HTERT RPE-1 (cell line): Measurements from ENCODE around the gene ZDHHC22.

Experiments
- in situ Hi-C: fragments of 300-500 bp; cut with MboI; formaldehyde crosslinking; loops from 4 replicates; pipeline ENCODE4 v1.14.3; 2020; ENCODE audit warnings: low sequenced_read_pairs

The ZDHHC22 gene

DNA sequence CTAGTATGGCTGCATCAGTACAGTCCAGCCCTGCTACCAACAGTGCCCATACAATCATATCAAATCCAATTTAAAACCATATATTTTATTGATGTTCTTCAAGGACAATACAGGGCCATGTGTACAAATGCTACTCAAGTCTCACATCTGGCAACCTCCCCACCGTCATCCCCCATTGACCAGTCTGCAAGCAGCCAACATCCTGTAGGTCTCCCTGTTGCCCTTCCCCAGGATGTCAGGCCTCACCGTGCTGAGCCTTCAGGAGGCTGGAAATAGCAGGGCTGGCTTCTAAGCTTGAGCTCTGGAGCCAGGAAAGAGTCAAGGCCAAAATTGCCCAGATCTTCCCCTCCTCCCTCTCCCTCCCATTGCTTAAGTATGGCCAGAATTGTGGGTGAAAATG is 10.4 kb downstream of the ZDHHC22 start:
- in situ Hi-C loops, result no loop called here

DNA sequence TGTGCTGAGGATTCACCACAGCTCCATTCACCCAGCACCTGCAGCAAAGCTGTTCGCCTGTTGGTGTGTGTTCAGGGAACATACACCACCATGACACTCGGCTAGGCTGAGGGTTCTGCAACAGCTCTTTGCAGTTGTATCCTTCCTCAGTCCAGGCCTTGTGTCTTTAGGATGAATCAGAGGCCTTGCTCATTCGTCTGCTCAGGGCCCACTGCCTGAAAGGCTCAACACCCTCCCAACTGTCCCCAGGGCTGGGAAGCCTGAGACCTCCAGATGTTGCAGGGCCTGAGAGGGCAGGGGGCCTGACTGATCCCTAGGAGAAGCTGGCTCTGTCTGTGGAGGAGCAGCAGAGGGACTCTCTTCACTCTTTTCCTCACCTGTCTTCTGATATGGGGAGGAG is 11.2 kb downstream of the ZDHHC22 start:
- in situ Hi-C loops, result no loop called here

DNA sequence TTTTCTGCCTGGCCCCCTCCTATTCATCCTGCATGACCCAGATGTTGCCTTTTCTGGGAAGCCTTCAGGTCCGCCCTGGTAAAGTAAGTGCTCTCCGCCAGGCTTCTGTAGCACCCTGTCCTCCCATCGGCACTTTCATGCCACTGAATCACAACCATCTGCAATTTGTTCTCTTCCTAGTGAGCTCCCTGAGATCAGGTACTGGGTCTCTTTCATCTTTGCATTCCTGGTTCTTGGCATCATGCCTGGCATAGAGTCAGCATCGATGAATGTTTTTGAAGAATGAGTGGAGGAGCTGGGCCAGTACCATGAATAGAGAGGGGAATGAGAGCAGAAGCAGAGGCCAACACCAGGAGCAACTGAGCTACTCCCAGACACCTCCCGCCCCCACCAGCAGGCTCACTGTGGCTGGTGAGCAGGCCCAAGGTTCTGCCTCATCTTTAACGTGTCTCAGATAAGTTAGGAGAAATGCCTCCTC is 13.1 kb downstream of the ZDHHC22 start:
- in situ Hi-C loops, result no loop called here

DNA sequence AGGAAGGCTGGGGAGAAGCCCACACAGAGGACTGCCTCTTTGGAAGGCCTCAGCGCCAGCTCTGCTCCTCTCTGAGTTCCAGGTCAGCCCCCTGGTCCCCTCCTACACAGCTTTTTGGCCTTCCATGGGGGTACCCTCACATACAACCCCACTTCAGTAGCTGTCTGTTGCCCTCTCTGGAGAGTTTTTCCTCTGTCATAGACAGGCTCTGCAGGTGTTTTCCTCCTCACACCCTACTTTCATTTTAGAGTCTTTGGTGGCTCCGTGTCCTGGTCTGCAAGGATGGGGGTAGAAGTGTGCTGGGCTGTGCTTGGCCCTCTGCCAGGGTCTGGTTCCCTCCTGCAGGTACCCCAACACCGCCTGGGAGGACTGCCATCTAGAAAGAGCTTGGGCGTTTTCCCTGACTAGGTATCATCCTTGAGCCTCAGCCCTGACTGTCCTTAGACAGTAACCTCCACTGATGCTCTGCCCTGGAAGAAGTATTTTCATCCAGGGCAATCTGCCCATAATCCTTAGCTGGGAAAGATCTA is 15.1 kb downstream of the ZDHHC22 start:
- in situ Hi-C loops, result no loop called here

DNA sequence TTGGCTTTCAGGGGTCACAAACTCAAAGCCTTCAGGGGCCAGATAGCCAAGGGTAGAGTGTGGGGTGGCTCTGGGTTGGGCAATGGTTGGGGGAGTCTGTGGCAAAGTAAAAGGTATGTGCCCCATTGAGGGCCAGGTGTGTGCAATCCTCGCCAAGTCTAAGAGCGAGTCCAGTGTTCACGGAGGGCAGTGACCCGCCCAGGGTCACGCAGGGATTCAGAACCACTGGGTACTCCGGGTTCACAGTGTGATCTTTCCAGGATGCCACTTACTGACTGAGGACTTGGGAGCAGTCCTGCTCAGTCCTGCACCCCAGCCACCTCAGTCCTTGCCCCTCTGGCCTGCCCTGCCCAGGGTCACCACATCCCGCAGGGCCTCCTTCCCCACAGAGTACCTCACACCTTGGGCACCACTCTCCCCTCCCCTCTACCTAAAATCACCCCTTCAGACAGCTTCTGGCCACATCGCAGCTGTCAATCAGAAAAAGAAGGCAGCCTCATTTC is 15.7 kb downstream of the ZDHHC22 start:
- in situ Hi-C loops, result no loop called here

DNA sequence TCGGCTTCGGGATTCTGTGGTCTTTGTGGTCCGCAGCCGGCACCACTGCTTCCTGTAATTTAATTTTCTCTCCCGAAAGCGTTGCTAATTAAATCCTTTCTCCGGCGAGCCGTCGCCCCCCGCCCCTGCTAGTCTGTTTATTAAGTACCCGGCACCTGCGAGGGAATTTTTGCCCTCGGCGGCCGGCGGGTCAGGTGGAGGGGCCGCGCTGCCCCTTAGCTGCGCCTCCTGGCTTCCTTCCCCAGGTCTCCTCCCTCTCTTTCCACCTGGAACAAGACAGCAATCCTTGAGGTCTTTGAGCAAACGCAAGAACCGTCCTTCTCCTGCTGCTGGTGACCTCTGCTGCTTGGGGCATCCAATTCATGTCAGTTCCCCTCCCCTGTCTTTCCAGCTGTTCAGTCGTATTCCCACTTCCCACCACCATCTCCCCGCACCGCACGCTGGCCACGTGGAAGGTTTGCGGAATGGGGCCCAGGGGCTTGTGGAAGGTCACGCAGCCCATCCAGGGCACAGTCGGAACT is 16.2 kb downstream of the ZDHHC22 start:
- in situ Hi-C loops, result no loop called here

DNA sequence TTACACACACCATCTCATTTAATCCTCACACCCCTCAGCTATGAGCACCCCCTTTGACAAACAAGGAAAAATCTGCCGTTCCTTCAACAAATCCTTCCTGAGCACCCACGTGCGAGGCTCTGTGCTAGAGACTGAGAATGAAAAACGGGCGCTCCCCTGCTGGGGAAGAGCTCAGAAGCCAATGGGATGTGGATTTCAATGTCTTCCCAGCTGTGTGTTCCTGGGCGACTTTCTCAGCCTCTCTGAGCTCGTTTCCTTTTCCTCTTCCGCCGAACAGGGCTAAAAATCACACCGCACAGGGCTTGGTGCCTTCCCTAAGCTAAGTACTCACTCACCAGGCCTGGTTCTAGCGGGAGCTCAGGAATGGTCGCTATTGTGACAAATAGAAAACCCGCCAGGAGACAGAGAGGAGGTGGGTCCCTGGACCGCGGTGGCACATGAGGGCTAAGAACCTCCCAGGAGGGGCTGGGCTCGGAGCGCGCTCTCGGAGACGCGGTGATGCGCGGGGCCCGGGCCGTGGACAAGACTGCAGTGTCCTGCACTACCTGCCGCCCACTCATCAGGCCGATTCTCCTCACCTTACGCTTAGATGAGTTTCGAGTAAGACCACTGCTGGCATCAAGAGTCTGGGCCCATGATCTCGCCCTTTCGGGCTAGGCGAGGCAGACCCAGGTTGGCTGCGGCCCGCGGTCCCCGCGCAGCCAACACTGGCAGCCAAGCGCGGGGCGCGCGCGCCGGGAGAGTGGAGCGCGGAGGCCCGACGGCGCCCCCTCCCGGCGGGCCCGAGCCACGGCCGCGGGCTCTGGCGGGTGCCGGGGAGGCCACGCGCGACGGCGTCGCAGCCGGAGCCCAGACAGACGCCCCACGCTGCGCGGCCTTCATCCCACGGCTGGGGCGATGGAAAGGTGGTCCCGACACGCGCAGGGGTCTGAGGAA is 17.0 kb downstream of the ZDHHC22 start:
- in situ Hi-C loops, result no loop called here

DNA sequence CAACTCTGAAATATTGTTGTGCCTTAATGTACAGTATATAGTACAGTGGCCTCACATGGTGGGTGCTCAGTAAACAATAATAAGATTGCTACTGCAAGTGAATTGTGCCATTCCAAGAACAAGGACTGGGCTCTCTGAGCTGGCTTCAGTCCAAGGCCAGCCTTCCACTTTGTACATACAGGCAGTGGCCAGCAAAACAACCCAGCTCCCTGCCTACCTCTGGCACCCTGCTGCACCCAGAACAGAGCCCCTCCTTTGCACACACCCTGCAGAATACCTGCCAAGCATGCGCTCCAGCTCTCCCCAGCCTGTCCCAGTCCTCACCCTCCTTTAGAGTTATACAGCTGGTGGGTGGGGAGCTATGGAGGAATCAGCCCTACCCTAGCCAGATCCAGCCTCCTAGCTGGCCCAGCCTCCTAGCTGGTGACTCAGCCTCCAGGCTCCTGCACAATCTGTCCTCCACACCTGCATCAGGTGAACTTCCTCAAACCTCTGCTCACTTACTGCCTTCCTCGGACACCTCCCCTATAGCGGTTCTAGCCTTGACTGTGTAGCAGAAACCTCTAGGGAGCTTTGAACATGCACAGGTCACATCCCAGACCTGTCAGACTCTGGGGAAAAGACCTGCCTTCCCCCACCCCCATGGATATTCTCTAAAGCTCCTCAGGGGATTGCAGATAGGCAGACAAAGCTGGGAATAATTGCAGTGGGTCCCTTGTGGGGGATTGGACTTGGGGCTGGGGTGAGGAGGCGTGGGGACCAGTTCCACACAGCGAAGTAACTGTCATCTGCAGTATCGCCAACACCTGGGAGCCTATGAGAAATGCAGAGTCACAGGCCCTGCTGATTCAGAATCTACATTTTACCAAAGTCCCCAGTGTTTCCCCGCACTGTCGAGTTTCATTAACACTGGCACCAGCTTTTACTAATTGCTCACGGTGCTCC is 17.9 kb downstream of the ZDHHC22 start:
- in situ Hi-C loops, result no loop called here

DNA sequence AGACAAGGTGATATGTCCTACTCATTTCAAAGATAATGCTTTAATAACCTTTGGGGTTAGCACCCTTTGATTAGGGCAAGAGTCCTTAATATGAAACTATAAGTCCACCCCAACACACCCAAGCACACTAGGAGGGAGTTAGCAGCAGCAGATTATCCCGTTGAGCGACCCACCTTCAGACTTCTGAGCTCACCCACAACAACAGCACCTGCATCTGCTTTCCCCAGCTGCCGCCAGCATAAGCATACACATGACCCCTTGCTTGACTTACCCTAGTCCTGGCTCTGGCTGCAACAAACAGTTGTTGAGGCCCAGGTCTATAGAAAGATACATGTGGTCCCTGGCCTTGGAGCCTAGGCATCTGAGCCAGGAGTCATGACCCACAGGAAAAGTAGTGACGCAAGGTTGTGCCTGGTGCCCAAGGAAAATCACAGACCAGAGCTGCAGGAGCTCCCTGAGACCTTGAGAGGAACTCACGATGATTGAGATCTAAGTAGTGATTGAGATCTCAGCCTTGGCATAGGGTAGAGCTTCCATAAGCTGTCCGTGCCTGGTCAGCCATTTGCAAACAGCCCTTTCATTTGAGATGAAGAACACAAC is 19.0 kb downstream of the ZDHHC22 start:
- in situ Hi-C loops, result no loop called here

DNA sequence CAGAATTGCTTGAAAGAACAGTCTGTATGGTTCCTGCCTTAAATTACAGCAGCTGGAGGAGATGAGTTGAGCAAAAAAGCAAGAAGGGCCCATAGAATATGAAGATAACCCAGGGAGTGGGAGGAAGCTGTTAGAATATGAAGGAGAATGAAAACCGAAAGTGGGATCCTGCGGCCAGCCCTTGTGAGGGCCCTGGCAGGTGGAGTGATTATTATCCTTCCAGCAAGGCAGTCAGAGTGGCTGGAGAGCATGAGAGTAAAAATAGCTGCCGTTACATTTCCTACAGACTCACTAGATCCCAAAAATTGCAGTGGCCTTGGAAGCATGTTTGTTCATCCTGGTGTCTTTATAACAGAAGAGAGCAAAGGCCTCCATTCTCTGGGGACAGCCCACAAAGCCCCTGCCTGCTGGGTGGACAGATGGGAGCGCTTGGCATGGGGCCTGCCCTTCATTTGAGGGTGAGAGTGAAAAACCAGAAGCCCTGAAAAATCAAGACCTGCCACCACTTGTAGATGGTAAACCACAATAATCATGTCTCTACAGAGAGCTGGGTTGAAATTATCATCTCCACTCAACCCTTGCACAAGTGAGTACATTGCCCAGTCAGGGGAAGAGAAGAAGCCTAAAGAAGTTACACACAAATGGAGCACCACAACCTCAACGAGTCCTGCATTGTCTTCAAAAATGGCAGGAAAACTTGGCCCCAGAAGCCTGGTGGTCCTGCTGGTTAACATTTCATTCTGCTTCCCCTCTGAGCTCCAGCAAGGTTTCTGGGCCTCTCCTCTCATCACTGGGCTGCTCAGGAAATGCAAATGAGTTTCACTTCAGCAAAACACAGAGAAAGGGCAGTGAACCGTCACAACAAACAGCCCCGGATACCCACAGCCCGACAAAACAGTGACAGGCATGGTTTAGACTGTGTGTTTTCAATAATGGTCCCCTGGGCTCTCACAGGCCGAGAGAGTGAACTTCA is 20.5 kb downstream of the ZDHHC22 start:
- in situ Hi-C loops, result no loop called here

DNA sequence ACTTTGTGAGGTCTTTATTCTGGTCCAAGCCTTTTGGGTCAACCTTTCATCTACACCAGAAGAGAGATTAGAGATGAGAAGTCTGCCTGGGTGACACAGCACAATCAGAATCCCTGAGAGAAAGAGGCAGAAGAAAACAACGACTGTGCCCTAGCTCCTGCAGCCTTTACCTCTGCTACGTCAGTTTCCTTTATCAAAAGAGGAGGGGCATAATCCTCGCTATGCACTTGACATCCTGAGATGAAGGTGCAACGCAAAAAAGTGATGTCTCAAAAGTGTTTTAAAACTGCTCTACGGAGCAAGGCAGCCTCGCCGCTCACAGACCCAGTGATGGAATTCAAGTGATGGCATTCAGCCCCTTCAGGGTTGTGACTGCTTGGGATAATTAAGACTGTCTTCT is 21.7 kb downstream of the ZDHHC22 start:
- in situ Hi-C loops, result no loop called here

DNA sequence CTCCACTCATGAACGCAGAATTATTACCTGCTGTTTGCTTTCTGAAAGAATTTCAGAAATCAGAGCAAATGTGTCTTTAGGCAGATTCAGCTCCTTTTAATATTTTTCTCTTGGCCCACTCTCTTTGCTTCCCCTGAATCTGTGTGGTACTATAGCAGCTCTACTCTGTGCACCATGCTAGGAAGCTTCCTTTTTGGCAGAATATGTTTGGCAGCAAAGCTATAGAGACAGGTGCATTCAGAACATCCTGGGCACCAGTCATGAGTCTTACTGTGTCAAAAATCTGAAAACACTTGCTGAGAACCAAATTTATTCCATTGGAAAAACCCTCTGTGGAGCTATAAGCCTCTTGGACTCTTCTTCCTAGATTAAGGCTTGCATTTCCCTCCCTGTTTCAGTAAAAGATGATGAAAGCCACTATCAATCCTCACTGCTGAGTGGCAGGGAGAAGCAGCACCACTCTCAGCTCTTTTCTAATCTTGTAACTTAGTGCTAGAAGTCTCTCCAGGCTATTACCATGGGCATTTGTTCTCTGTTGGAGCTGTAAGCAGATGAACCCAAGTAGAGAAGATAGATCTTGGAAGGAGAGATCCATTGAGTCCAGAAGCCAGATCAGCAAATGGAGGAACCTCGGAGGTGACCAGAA is 25.3 kb downstream of the ZDHHC22 start:
- in situ Hi-C loops, result no loop called here

DNA sequence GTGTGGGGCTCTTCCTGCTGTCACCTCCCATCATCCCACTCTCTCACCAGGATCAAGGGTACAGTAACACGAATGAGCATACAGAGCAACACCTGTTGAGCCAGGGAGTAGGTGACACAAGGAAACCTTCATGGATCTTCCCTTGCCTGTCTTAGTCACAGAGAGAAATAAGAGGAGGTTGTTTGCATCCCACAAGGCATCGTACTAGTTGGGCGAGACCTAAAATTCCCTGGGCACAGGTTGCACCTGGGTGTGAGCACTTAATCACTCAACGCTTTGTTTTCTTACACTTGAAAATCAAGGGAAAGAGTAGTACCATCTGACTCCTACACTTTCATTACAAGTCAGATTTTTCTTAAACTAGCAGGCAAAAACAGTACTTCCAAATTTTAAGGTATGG is 27.0 kb downstream of the ZDHHC22 start:
- in situ Hi-C loops, result no loop called here

DNA sequence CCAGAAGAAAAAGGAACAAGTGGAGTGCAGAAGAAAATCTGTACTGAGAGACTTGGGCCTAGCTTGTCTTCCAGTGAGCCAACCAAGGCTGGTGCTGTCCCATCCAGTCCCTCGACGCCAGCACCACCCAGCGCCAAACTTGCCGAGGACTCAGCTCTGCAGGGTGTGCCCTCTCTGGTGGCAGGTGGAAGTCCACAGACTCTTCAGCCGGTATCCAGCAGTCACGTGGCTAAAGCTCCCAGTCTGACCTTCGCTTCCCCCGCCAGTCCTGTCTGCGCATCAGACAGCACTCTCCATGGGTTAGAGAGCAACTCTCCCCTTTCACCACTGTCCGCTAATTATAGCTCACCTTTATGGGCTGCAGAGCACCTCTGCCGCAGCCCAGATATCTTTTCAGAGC is 27.9 kb downstream of the ZDHHC22 start:
- in situ Hi-C loops, result no loop called here

DNA sequence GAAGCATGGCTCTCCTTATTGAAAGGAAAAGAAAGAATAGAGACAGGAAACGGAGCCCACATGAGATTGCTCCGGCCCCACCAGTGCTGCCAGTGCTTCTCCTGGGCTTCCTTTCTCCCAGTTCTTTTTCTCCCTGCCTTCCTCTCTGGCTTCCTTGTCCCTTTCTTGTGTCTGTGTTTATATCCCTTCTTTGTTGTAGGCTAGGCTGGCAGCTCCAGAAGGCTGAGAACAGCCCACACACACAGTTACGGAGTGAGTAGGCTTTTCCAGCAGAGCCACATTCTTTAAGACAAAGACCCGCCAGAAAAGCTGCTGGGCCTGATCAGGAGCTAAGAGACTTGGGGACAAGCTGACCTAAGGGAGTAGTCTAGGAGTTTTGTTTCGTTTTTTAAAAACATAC is 30.6 kb downstream of the ZDHHC22 start:
- in situ Hi-C loops, result no loop called here

DNA sequence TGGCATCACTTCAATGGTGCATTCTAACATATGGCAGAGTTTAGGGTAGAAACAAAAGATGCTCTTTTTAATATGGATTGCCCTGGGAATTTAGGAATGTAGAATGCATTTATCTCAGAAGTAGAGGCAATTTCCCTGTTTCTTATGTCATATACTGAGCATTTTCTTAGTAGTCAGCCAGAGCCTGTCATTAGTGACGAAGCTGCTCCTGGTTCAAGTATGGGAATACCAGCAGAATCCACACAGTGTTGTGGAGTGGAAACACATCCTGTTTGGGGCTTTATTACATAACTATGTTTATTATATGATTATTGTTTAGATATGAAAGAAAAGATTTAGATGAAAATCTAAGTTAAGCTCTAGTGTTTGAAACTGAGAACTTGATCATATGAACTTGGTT is 31.3 kb downstream of the ZDHHC22 start:
- in situ Hi-C loops, result no loop called here

DNA sequence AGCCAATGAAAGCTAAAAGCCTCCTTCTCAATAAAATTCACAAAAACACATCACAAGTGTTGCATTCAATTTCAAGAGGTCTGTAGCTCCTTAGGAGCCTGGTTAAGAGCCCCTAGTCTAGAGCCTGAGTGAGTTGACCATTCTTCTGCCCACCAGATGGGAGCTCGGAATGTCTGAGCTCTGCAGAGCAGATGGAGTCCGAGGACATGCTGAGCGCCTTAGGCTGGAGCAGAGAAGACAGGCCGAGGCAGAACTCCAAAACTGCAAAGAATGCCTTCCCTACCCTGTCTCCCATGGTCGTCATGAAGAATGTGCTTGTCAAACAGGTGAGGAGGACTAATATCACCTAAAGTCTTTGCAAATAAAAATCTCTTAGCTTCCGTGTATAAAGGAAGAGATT is 31.9 kb downstream of the ZDHHC22 start:
- in situ Hi-C loops, result no loop called here

DNA sequence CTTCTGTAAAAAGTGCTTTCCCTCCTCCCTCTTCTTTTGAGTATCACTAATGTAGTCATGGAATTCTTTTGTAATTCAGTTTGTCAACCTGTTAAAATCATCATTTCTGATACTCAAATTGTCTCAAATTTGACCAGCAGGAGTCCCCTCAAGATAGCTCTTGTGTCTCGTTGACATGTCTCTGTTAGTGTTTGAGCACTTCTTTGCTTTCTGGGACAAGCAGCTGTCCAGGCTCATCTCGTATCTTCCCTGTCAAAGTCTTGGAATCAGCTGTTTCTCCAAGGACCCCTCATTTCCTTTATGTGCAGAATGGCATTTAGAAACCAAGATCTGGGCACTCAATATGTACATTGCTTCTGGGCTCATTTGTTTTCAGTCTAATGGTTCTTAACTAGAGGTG is 32.8 kb downstream of the ZDHHC22 start:
- in situ Hi-C loops, result no loop called here

DNA sequence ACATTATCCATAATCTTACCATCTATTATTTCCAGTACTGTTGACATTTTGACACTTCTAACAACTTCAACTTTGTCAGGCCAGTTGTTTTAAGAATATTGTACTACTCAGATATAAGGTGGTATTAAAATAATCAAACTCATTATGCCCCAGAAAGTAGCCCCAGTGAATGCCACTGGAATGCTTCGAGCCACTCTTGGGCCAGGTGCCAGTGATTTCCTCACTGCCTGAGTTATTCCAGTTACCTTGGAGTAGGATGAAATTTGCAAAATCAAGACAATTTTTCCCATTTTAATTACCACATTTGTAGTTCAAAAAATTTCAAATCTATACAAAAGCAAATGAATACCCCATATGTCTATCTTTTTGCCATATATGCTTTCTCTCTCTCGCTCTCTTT is 34.4 kb downstream of the ZDHHC22 start:
- in situ Hi-C loops, result no loop called here
